Measurements from ENCODE around the gene ENPP5. TPM values are rescaled to one million over a fixed set of nuclear protein-coding genes. Genes with fewer than 3 reads are reported as not detected.

ENPP5 gene
- total and polyA plus RNA-seq, 2 of the 4 experiments (the other 2 are of a cell fraction): under 0.01 TPM; not detected in 1

- no peak overlapping the region for H3K27ac ChIP-seq (ENCODE audit: insufficient read depth, low read length)
- no peak overlapping the region for H3K4me2 ChIP-seq (ENCODE audit: low read depth, low read length)
- H3K23ac ChIP-seq (ENCODE audit: low read depth, low read length): no peak overlapping the region
- no peak overlapping the region for H3K9ac ChIP-seq (ENCODE audit: low read depth, low read length)
- no peak overlapping the region for H4K91ac ChIP-seq (ENCODE audit: insufficient read depth, low read depth, low read length)
- no peaks in the 10 kb centered on the region for H3K4me1 ChIP-seq (ENCODE audit: control insufficient read depth, insufficient read depth, low read length)
- no peaks in the 10 kb centered on the region for H3K9me1 ChIP-seq (ENCODE audit: insufficient read depth, low read length)
- no peak overlapping the region for H3K18ac ChIP-seq (ENCODE audit: low read depth, low read length)
- no peaks in the 10 kb centered on the region for H3K9me3 ChIP-seq (ENCODE audit: control insufficient read depth, insufficient read depth, low read length)
- H4K20me1 ChIP-seq (ENCODE audit: insufficient read depth, low read length): no peaks in the 10 kb centered on the region
- H3K36me3 ChIP-seq (ENCODE audit: control insufficient read depth, insufficient read depth, low read length): no peaks in the 10 kb centered on the region
- H4K5ac ChIP-seq (ENCODE audit: low read depth, low read length): no peak overlapping the region
- dilution Hi-C loops (cut with HindIII; ENCODE audit: low sequenced_read_pairs, unreplicated experiment): no loop called here
- 60% methylated on average over 1 of the region's 2 CpGs; no CpG with 5 or more reads in 1 of the 2 experiments for WGBS, 2 experiments (ENCODE audit: extremely low coverage in 2 of 2, insufficient read length in 1 of 2)
- no peak overlapping the region for H3K4ac ChIP-seq (ENCODE audit: low read depth, low read length)
- H4K8ac ChIP-seq (ENCODE audit: low read depth in 2 of 2, low read length in 2 of 2): no peak overlapping the region
- no peak overlapping the region for H2AK9ac ChIP-seq (replicated peaks; ENCODE audit: low read depth, low read length, poor library complexity)
- no peak overlapping the region for H2BK5ac ChIP-seq (ENCODE audit: low read depth, low read length, poor library complexity, severe bottlenecking)
- H3K4me3 ChIP-seq (ENCODE audit: insufficient read depth, low read depth, low read length): no peak overlapping the region
- TF ChIP-seq RCOR1 (IDR thresholded peaks at IDR 0.05; ENCODE audit: insufficient replicate concordance, low read length) (no peak), NFE2L2 (IDR thresholded peaks at IDR 0.05; ENCODE audit: low read depth, low read length) (no peak), CHD1 (IDR thresholded peaks at IDR 0.05; ENCODE audit: low read depth, low read length) (no peak), MAFK (IDR thresholded peaks at IDR 0.05; ENCODE audit: low read depth, low read length) (no peak), POLR2A (IDR thresholded peaks at IDR 0.05; ENCODE audit: low read depth, low read length) (no peak), RAD21 (IDR thresholded peaks at IDR 0.05; ENCODE audit: low read length) (no peak), FOS (IDR thresholded peaks at IDR 0.05; ENCODE audit: low read depth, low read length) (no peak), USF2 (IDR thresholded peaks at IDR 0.05; ENCODE audit: low read depth, low read length) (no peak), CEBPB (IDR thresholded peaks at IDR 0.05; ENCODE audit: low read depth, low read length) (no peak), MXI1 (IDR thresholded peaks at IDR 0.05; ENCODE audit: borderline replicate concordance, low read depth, low read length) (no peak), RFX5 (IDR thresholded peaks at IDR 0.05; ENCODE audit: low read depth, low read length) (no peak), SMC3 (IDR thresholded peaks at IDR 0.05; ENCODE audit: low read depth, low read length) (no peak), BHLHE40 (IDR thresholded peaks at IDR 0.05; ENCODE audit: low read depth, low read length) (no peak), MAZ (IDR thresholded peaks at IDR 0.05; ENCODE audit: borderline replicate concordance, low read depth, low read length) (no peak)
- TF ChIP-seq, protein P1, sequence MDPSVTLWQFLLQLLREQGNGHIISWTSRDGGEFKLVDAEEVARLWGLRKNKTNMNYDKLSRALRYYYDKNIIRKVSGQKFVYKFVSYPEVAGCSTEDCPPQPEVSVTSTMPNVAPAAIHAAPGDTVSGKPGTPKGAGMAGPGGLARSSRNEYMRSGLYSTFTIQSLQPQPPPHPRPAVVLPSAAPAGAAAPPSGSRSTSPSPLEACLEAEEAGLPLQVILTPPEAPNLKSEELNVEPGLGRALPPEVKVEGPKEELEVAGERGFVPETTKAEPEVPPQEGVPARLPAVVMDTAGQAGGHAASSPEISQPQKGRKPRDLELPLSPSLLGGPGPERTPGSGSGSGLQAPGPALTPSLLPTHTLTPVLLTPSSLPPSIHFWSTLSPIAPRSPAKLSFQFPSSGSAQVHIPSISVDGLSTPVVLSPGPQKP (IDR thresholded peaks at IDR 0.05; ENCODE audit: borderline replicate concordance, low read depth, low read length): no peak
- TF ChIP-seq, protein P2, sequence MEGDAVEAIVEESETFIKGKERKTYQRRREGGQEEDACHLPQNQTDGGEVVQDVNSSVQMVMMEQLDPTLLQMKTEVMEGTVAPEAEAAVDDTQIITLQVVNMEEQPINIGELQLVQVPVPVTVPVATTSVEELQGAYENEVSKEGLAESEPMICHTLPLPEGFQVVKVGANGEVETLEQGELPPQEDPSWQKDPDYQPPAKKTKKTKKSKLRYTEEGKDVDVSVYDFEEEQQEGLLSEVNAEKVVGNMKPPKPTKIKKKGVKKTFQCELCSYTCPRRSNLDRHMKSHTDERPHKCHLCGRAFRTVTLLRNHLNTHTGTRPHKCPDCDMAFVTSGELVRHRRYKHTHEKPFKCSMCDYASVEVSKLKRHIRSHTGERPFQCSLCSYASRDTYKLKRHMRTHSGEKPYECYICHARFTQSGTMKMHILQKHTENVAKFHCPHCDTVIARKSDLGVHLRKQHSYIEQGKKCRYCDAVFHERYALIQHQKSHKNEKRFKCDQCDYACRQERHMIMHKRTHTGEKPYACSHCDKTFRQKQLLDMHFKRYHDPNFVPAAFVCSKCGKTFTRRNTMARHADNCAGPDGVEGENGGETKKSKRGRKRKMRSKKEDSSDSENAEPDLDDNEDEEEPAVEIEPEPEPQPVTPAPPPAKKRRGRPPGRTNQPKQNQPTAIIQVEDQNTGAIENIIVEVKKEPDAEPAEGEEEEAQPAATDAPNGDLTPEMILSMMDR (conservative IDR thresholded peaks at IDR 0.05; ENCODE audit: low read depth, low read length): no peak
- no peak overlapping the region for H2BK15ac ChIP-seq (ENCODE audit: low read depth, low read length)
- intact Hi-C loops (cut with micrococcal nuclease): no loop called here
- H2BK20ac ChIP-seq (ENCODE audit: low read depth, low read length): no peak overlapping the region
- in situ Hi-C loops (cut with MboI; ENCODE audit: low sequenced_read_pairs): no loop called here
- no peak overlapping the region for H2AFZ ChIP-seq (replicated peaks; ENCODE audit: low read length, poor library complexity)
- no peaks in the 10 kb centered on the region for H3K79me1 ChIP-seq (ENCODE audit: low read depth in 1 of 2, low read length in 2 of 2)
- ChIA-PET CTCF (no interaction called here), POLR2A (ENCODE audit: unreplicated experiment) (no interaction called here)
- DNase-seq (no peak), ATAC-seq (ENCODE audit: low read depth) (no peak)
- no peak overlapping the region for H3K56ac ChIP-seq (ENCODE audit: extremely low read depth, insufficient read depth, low read length)
- no TSS peak for BruUV-seq (replicated peaks)
- H2BK120ac ChIP-seq (ENCODE audit: low read depth, low read length): no peak overlapping the region
- H2AK5ac ChIP-seq (ENCODE audit: low read depth, low read length): no peak overlapping the region
- H3K27me3 ChIP-seq (ENCODE audit: control insufficient read depth, insufficient read depth, low read length): no peaks in the 10 kb centered on the region
- no peak overlapping the region for H3K14ac ChIP-seq (replicated peaks; ENCODE audit: low read depth, low read length)
Measured at GRCh38 chr6:46216879-46217278, 46.1 kb upstream of the ENPP5 start.
